Body of pancreas (tissue), 4 donors: ENCODE measurements around the gene NKD2.

ENCODE experiments used
- CTCF ChIP-seq, 7 experiments: fragments of 450-650 bp in 4 of 7; fragments of 200-600 bp in 3 of 7; sonication (generic) in 3 of 7; IDR thresholded peaks; one replicate each; pipeline ENCODE4 v1.5.1; 2016 to 2019; ENCODE audit warnings: antibody characterized with exemption in 7 of 7
- POLR2A ChIP-seq, 3 donors: fragments of 450-650 bp; IDR thresholded peaks; one replicate each; pipeline ENCODE4 v1.6.1; 2016; ENCODE audit warnings: antibody characterized with exemption in 3 of 3, mild to moderate bottlenecking in 2 of 3

GRCh38 chr5:1004461-1005248, 3.9 kb upstream of the NKD2 start:
- TF ChIP-seq CTCF (IDR thresholded peaks at IDR 0.05) (peak in 5 of 7 experiments; percentile 13 to 39 (median 23)), POLR2A (IDR thresholded peaks at IDR 0.05) (peak in 1 of 3 donors; percentile 31)
